Aorta (tissue), 5 donors: ENCODE results near the gene LDLRAD1. TPM values are rescaled to one million over a fixed set of nuclear protein-coding genes. Genes with fewer than 3 reads are reported as not detected.
"Not testable (repeated sequence)": the region's sequence is repeated elsewhere in the genome, so short reads cannot be mapped to it uniquely, and the experiment has no call there.

Experiments used
- ATAC-seq: fragments of 200-7000 bp; cut with Tn5 transposase; one replicate; pipeline ENCODE4 v1.9.1; 2022; ENCODE audit warnings: moderate library complexity; ENCODE audit not compliant: low FRiP score
- DNase-seq, 2 donors: peaks; one replicate each; pipeline ENCODE4 v3.0.0-alpha.2; 2020
- H3K27ac ChIP-seq, 2 donors: one replicate each; pipeline ENCODE4 v1.5.1; 2013; ENCODE audit warnings: low read length in 2 of 2, mild to moderate bottlenecking in 2 of 2, moderate library complexity in 2 of 2, control low read depth in 1 of 2, inconsistent platforms in 1 of 2, low read depth in 1 of 2
- H3K27me3 ChIP-seq, 2 donors: one replicate each; pipeline ENCODE4 v1.6.1; 2013; ENCODE audit warnings: control low read depth in 1 of 2, low read length in 1 of 2, mild to moderate bottlenecking in 1 of 2, moderate library complexity in 1 of 2; ENCODE audit not compliant: insufficient read depth in 2 of 2, control insufficient read depth in 1 of 2
- H3K36me3 ChIP-seq, 2 donors: one replicate each; pipeline ENCODE4 v1.6.1; 2013; ENCODE audit warnings: control low read depth in 1 of 2, low read length in 1 of 2, mild to moderate bottlenecking in 1 of 2; ENCODE audit not compliant: insufficient read depth in 2 of 2, control insufficient read depth in 1 of 2
- H3K4me1 ChIP-seq, 2 donors: one replicate each; pipeline ENCODE4 v1.6.1; 2013; ENCODE audit warnings: low read length in 2 of 2, control low read depth in 1 of 2, mild to moderate bottlenecking in 1 of 2, moderate library complexity in 1 of 2; ENCODE audit not compliant: insufficient read depth in 2 of 2, control insufficient read depth in 1 of 2
- H3K4me3 ChIP-seq, 2 donors: one replicate each; pipeline ENCODE4 v1.5.1; 2013; ENCODE audit warnings: low read length in 2 of 2, control low read depth in 1 of 2, mild to moderate bottlenecking in 1 of 2
- H3K9me3 ChIP-seq: one replicate; pipeline ENCODE4 v1.6.1; 2013; ENCODE audit warnings: mild to moderate bottlenecking, low read length; ENCODE audit not compliant: control insufficient read depth
- WGBS, 2 donors: extraction: QIAGEN DNeasy Blood & Tissue Kit; methylation state at CpG; one replicate each; pipeline ENCODE4 v1.1.7; 2013; 5-methylcytosine and 5-hydroxymethylcytosine counted together
- intact Hi-C, 2 donors: fragments of 100-400 bp; cut with DNase I; formaldehyde crosslinking; loops; one replicate each; pipeline versions ENCODE4 v1.14.2 to v1.15.0; 2022
- polyA plus RNA-seq, 2 donors: library from polyadenylated mRNA; stranded (reverse); fragments of 200-250 nt; gene quantifications; one replicate each; pipeline ENCODE4 v1.2.3, GENCODE V29; 2013
- total RNA-seq, 2 donors: library from RNA; stranded (reverse); fragmentation: NEBNext Ultra II Directional; extraction: Animal tissue kit (Norgen Biotek cat#: 25700); gene quantifications; one replicate each; pipeline ENCODE4 v1.2.1, GENCODE V29; 2021
- donor health status: healthy with polysubstance abuse.
- donor health status: Bipolar disorder and iron deficiency.
- donor health status: DM: no; HTN: no; CAD: no.
- donor health status: DM: no; HTN: no; CAD: no.
- donor health status: DM: yes; HTN: yes; CAD: no.

LDLRAD1 gene
- total and polyA plus RNA-seq, 4 donors, result not detected

- no peak overlapping the region for H3K27ac ChIP-seq
- no peak overlapping the region for H3K4me3 ChIP-seq
- no peaks in the 10 kb centered on the region for H3K4me1 ChIP-seq
- ATAC-seq, result no peak
- DNase-seq, result no peak
- no peaks in the 10 kb centered on the region for H3K27me3 ChIP-seq
- H3K9me3 ChIP-seq, result no peaks in the 10 kb centered on the region
- intact Hi-C loops, result no loop called here
- WGBS, 2 donors, result 95 to 99% methylated on average over 3 of the region's 3 CpGs
- H3K36me3 ChIP-seq, result no peaks in the 10 kb centered on the region
Measured at GRCh38 chr1:53986458-53986857, 31.5 kb downstream of the LDLRAD1 start.

GRCh38 chr1:53984726-53985125, 33.3 kb downstream of the LDLRAD1 start:
- Histone ChIP-seq H3K27ac (no peak overlapping the region), H3K27me3 (no peaks in the 10 kb centered on the region), H3K36me3 (no peaks in the 10 kb centered on the region), H3K4me1 (no peaks in the 10 kb centered on the region), H3K4me3 (no peak overlapping the region), H3K9me3 (no peaks in the 10 kb centered on the region)
- no peak for ATAC-seq
- no peak for DNase-seq
- intact Hi-C loops, result no loop called here

GRCh38 chr1:53982763-53983104, 35.3 kb downstream of the LDLRAD1 start:
- Histone ChIP-seq H3K4me3 (peak overlapping the region; percentile 17 to 29), H3K4me1 (no peaks in the 10 kb centered on the region), H3K9me3 (no peaks in the 10 kb centered on the region), H3K27ac (no peak overlapping the region), H3K36me3 (no peaks in the 10 kb centered on the region), H3K27me3 (no peaks in the 10 kb centered on the region)
- intact Hi-C loops, result no loop called here
- DNase-seq (no peak), ATAC-seq (no peak)
- 30 to 35% methylated on average over 4 of the region's 4 CpGs for WGBS, 2 donors

GRCh38 chr1:53982034-53982762, 35.8 kb downstream of the LDLRAD1 start:
- Histone ChIP-seq H3K27me3 (no peaks in the 10 kb centered on the region), H3K4me1 (no peaks in the 10 kb centered on the region), H3K9me3 (no peaks in the 10 kb centered on the region), H3K4me3 (peak overlapping the region; percentile 17 to 29), H3K27ac (no peak overlapping the region), H3K36me3 (no peaks in the 10 kb centered on the region)
- WGBS, 2 donors, result 36 to 37% methylated on average over 20 of the region's 20 CpGs
- intact Hi-C loops, result no loop called here
- peak; percentile 46 for ATAC-seq
- peak in 1 of 2 donors; percentile 62 for DNase-seq

- Histone ChIP-seq H3K4me3 (no peak overlapping the region), H3K27me3 (no peaks in the 10 kb centered on the region), H3K4me1 (no peaks in the 10 kb centered on the region), H3K9me3 (no peaks in the 10 kb centered on the region), H3K27ac (no peak overlapping the region), H3K36me3 (no peaks in the 10 kb centered on the region)
- 90 to 94% methylated on average over 6 of the region's 6 CpGs for WGBS, 2 donors
- intact Hi-C loops, result no loop called here
- DNase-seq (no peak), ATAC-seq (no peak)
Measured at GRCh38 chr1:53981220-53981619, 36.8 kb downstream of the LDLRAD1 start.

GRCh38 chr1:53979712-53980450, 38.1 kb downstream of the LDLRAD1 start:
- H3K4me3 ChIP-seq, result no peak overlapping the region
- H3K4me1 ChIP-seq, result no peaks in the 10 kb centered on the region
- intact Hi-C loops, result no loop called here
- no peaks in the 10 kb centered on the region for H3K27me3 ChIP-seq
- no peaks in the 10 kb centered on the region for H3K9me3 ChIP-seq
- no peak overlapping the region for H3K27ac ChIP-seq
- H3K36me3 ChIP-seq, result no peaks in the 10 kb centered on the region
- ATAC-seq, result no peak
- 88 to 89% methylated on average over 13 of the region's 13 CpGs for WGBS, 2 donors
- DNase-seq, result no peak

- H3K27ac ChIP-seq, result no peak overlapping the region
- WGBS, 2 donors, result 95 to 96% methylated on average over 7 of the region's 7 CpGs
- no peak for DNase-seq
Measured at GRCh38 chr1:53975861-53976260, 42.1 kb downstream of the LDLRAD1 start.

GRCh38 chr1:53971718-53972117, 46.3 kb downstream of the LDLRAD1 start:
- Histone ChIP-seq H3K4me1 (no peaks in the 10 kb centered on the region), H3K4me3 (no peak overlapping the region), H3K9me3 (no peaks in the 10 kb centered on the region), H3K27me3 (no peaks in the 10 kb centered on the region), H3K27ac (peak overlapping the region in 1 of 2 donors; percentile 31), H3K36me3 (peaks cover 1 to 5% of the 10 kb centered on the region in 2 donors)
- DNase-seq (no peak), ATAC-seq (no peak)
- whole genome bisulfite sequencing, 2 donors, result 32 to 37% methylated on average over 2 of the region's 2 CpGs
- intact Hi-C loops, result no loop called here

More at GRCh38 chr1:53975861-53976260, 42.1 kb downstream of the LDLRAD1 start:
- no peaks in the 10 kb centered on the region for H3K4me1 ChIP-seq
- H3K9me3 ChIP-seq, result no peaks in the 10 kb centered on the region
- no peak overlapping the region for H3K4me3 ChIP-seq
- ATAC-seq, result no peak
- no peaks in the 10 kb centered on the region for H3K36me3 ChIP-seq
- intact Hi-C loops, result no loop called here
- H3K27me3 ChIP-seq, result no peaks in the 10 kb centered on the region

GRCh38 chr1:53969323-53969722, 48.7 kb downstream of the LDLRAD1 start:
- H3K9me3 ChIP-seq, intact Hi-C loops, H3K27ac ChIP-seq, H3K4me1 ChIP-seq, H3K4me3 ChIP-seq, ATAC-seq, H3K36me3 ChIP-seq, H3K27me3 ChIP-seq, DNase-seq: not testable (repeated sequence)
- WGBS, 2 donors, result 93% methylated on average over 2 of the region's 2 CpGs
